Thoracic aorta endothelial cell (primary cell): ENCODE results near the gene JUNB. TPM values are rescaled to one million over a fixed set of nuclear protein-coding genes. Genes with fewer than 3 reads are reported as not detected.

Experiments used
- small RNA-seq: library from RNA; depleted of rRNA; stranded (forward); fragments of <200 nt; gene quantifications from one replicate; pipeline ENCODE3, GENCODE V24; 2012
- total RNA-seq: library from RNA; depleted of rRNA; stranded (reverse); fragments of >200 nt; gene quantifications from 2 replicates; pipeline ENCODE4 v1.2.3, GENCODE V29; 2012

The JUNB gene
- 36.0 and 37.8 TPM in 2 replicates for total RNA-seq

GRCh38 chr19:12791345-12792050, at the start of gene JUNB:
Gene JUNB, plus strand, starts transcription at chr19:12791486. Its CDS starts 286 bp downstream, at chr19:12791772.

GRCh38 chr19:12751635-12752034, 39.7 kb upstream of the JUNB start, which contains the start of gene BEST2:
Gene BEST2, plus strand, starts transcription at chr19:12751791. Its CDS starts 802 bp downstream, at chr19:12752593.

GRCh38 chr19:12774588-12775555, 16.4 kb upstream of the JUNB start, which contains the start of gene HOOK2:
Gene HOOK2, minus strand, starts transcription at chr19:12775552. Its CDS starts 103 bp downstream, at chr19:12775449.

GRCh38 chr19:12801466-12802266, 10.4 kb downstream of the JUNB start, which contains the start of the genes PRDX2 and THSD8:
Gene PRDX2, minus strand, starts transcription at chr19:12801800. Its CDS starts 539 bp downstream, at chr19:12801261.
Gene THSD8, plus strand, starts transcription at chr19:12802069. Its CDS starts 3 bp downstream, at chr19:12802072.

GRCh38 chr19:12806242-12807081, 15.2 kb downstream of the JUNB start, which contains the start of gene RNASEH2A:
Gene RNASEH2A, plus strand, starts transcription at chr19:12806584. Its CDS starts 90 bp downstream, at chr19:12806674.

GRCh38 chr19:12834566-12834943, 43.3 kb downstream of the JUNB start, which contains the start of gene RTBDN:
Gene RTBDN, minus strand, starts transcription at chr19:12834579. Its CDS starts 4,600 bp downstream, at chr19:12829979.

GRCh38 chr19:12838182-12838885, 47.0 kb downstream of the JUNB start, which contains the start of gene MAST1:
Gene MAST1, plus strand, starts transcription at chr19:12838515. Its CDS starts 58 bp downstream, at chr19:12838573.

Small RNA genes lying within 50 kb of the gene (small RNA-seq; reads per million reads assigned to genes)
- not detected for gene MIR5684

Other genes with a start within 250 kb of the JUNB start
- 7.0 and 8.8 TPM in 2 replicates for gene ZNF564, start 240.0 kb upstream of the JUNB start, total RNA-seq
- 8.8 and 9.4 TPM in 2 replicates for gene ZNF490, start 180.7 kb upstream of the JUNB start, total RNA-seq
- gene ZNF791, start 180.6 kb upstream of the JUNB start, total RNA-seq, result 22.0 and 22.1 TPM in 2 replicates
- 25.9 and 29.6 TPM in 2 replicates for gene MAN2B1, start 124.7 kb upstream of the JUNB start, total RNA-seq
- gene WDR83, start 124.7 kb upstream of the JUNB start, total RNA-seq, result 5.9 and 6.4 TPM in 2 replicates
- gene DHPS, start 109.6 kb upstream of the JUNB start, total RNA-seq, result 41.6 and 48.0 TPM in 2 replicates
- not detected in 2 replicates for gene GNG14, start 103.5 kb upstream of the JUNB start, total RNA-seq
- gene FBXW9, start 94.9 kb upstream of the JUNB start, total RNA-seq, result 11.3 and 12.9 TPM in 2 replicates
- gene TNPO2, start 67.6 kb upstream of the JUNB start, total RNA-seq, result 37.1 and 43.5 TPM in 2 replicates
- gene TRIR, start 56.8 kb upstream of the JUNB start, total RNA-seq, result 139 and 174 TPM in 2 replicates
- 70.3 and 81.7 TPM in 2 replicates for gene GET3, start 54.0 kb upstream of the JUNB start, total RNA-seq
- not detected in 2 replicates for gene BEST2, start 39.7 kb upstream of the JUNB start, total RNA-seq
- gene HOOK2, start 15.9 kb upstream of the JUNB start, total RNA-seq, result 8.4 and 8.8 TPM in 2 replicates
- gene PRDX2, start 10.3 kb downstream of the JUNB start, total RNA-seq, result 192 and 196 TPM in 2 replicates
- 0.53 TPM in 1 of 2 replicates, not detected in the other for gene THSD8, start 10.6 kb downstream of the JUNB start, total RNA-seq
- 30.5 and 31.0 TPM in 2 replicates for gene RNASEH2A, start 15.1 kb downstream of the JUNB start, total RNA-seq
- not detected in 2 replicates for gene RTBDN, start 43.1 kb downstream of the JUNB start, total RNA-seq
- gene MAST1, start 47.0 kb downstream of the JUNB start, total RNA-seq, result 0.22 and 0.53 TPM in 2 replicates
- gene DNASE2, start 90.0 kb downstream of the JUNB start, total RNA-seq, result 12.1 and 20.0 TPM in 2 replicates
- not detected in 2 replicates for gene KLF1, start 95.7 kb downstream of the JUNB start, total RNA-seq
- 29.9 and 38.1 TPM in 2 replicates for gene GCDH, start 99.7 kb downstream of the JUNB start, total RNA-seq
- 0.07 TPM in 1 of 2 replicates, not detected in the other for gene SYCE2, start 127.8 kb downstream of the JUNB start, total RNA-seq
- 61.8 and 67.1 TPM in 2 replicates for gene FARSA, start 142.2 kb downstream of the JUNB start, total RNA-seq
- gene CALR, start 147.1 kb downstream of the JUNB start, total RNA-seq, result 1,763 and 1,853 TPM in 2 replicates
- gene RAD23A, start 154.4 kb downstream of the JUNB start, total RNA-seq, result 80.7 and 103 TPM in 2 replicates
- 30.1 and 32.4 TPM in 2 replicates for gene GADD45GIP1, start 165.7 kb downstream of the JUNB start, total RNA-seq
- not detected in 2 replicates for gene DAND5, start 178.1 kb downstream of the JUNB start, total RNA-seq
- 34.7 and 36.3 TPM in 2 replicates for gene NFIX, start 204.0 kb downstream of the JUNB start, total RNA-seq